DMS53 treated with DMSO at 0.1 percent for 48 hours (cell line): Measurements from ENCODE around the gene XPR1.
"Not testable (repeated sequence)": the region's sequence is repeated elsewhere in the genome, so short reads cannot be mapped to it uniquely, and the experiment has no call there.

Source experiments
- DNase-seq: peaks from one replicate; lab custom pipeline; 2025; ENCODE audit not compliant: unreplicated experiment; lab: John Stamatoyannopoulos, UW

Gene XPR1

DNA sequence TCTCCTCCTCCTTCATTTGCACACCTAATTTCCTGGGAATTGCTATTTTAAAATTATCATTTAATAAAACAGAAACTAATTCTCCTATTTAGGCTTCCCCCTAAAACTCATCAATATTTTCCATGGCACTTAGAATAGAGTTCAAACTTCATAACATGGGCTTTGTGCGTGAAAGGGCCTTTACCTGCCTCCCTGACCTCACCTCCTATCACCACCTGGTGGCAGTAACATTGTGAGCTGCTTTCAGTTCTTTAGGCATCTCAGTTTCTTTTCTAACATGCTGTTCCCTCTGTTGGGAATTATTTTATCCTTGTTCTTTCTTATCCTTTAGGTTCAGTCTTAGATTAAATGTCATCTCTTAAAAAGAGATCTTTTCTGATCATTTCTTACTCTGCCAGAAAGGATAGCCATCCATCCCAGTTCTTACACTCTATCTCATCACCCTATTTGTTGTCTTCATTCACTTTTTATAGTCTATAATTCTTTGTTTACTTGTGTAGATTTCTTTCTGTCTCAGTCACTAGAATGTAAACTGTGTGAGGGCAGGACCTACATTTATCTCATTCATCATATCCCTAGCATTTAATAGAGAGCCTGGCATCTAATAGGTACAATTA lies 147.1 kb downstream of the XPR1 start:
- DNase-seq, result peak; percentile 51

DNA sequence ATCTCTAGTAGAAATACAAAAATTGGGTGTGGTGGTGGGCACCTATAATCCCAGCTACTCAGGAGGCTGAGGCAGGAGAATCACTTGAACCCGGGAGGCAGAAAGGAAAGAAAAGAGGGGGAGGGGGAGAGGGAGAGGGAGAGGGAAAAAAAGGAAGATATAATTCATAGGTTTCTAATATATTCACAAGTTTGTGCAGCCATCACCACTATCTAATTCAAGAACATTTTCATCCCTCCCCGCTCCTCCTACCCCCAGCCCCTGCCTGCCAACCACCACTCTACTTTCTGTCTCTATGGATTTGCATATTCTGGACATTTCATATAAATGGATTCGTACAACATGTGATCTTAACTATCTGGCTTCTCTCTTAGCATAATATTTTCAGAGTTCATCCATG lies 147.8 kb downstream of the XPR1 start:
- no peak for DNase-seq

DNA sequence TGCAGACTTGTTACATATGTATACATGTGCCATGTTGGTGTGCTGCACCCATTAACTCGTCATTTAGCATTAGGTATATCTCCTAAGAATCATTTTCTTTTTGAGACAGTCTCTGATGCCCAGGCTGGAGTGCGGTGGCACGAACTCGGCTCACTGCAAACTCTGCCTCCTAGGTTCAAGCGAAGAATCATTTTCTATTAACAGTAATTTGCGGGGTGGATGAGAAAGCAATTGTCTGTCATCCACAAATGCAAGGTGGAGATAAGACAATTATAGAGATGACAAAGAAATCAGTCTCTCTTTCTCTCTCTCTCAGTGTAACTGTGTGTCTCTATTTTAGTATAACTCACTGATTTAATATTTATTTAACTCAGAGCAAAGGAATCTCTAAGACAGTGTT lies 149.9 kb downstream of the XPR1 start:
- no peak for DNase-seq

DNA sequence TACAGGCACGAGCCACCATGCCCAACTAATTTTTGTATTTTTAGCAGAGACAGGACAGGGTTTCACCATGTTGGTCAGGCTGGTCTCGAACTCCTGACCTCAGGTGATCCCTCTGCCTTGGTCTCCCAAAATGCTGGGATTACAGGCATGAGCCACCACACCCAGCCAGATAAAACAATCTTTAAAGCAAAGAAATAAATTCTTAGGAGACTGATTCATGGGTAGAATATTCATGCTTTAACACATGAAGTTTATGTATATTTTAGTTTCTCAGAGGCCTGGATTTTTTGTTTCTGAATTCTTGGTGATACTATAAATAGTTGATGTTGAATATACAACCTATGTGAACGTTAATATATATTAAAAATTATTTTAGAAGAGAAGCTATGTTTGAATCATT lies 153.5 kb downstream of the XPR1 start:
- no peak for DNase-seq

DNA sequence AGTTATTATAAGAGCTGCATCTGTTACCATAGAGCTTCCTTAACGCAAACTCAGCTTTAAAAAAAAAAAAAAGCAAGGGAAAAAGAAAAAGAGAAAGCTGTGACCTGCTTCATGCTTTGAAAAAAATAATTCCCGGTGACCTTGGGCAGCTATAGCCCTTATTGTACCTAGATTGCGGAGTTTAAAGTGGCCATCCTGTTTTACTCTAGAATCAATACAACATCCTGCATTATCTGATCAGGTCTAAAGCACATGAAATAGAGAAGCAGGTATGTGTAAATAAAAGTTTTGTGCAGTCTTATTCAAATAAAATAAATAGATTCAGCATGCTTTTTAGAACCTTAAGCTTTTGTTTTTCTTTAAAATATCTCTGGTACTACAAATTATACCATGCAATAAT lies 154.1 kb downstream of the XPR1 start:
- DNase-seq, result no peak

DNA sequence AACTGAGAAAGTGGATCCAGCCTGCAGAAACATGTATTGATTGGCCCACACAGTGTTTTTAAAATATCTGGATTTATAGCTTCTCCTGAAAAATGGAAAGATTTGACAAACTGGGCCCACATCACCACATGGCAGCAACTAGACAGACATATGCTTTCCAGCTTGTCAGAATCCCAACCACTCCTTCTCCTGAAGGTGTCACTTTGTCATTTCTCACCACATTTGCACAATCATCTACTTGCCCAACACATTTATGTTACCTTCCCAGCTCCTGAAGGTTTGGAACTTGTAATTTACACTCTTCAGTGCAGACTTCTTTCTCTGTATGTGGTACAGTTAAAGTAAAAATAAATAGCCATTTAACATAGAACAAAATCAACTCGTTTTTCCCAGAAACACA lies 154.8 kb downstream of the XPR1 start:
- DNase-seq, result no peak

DNA sequence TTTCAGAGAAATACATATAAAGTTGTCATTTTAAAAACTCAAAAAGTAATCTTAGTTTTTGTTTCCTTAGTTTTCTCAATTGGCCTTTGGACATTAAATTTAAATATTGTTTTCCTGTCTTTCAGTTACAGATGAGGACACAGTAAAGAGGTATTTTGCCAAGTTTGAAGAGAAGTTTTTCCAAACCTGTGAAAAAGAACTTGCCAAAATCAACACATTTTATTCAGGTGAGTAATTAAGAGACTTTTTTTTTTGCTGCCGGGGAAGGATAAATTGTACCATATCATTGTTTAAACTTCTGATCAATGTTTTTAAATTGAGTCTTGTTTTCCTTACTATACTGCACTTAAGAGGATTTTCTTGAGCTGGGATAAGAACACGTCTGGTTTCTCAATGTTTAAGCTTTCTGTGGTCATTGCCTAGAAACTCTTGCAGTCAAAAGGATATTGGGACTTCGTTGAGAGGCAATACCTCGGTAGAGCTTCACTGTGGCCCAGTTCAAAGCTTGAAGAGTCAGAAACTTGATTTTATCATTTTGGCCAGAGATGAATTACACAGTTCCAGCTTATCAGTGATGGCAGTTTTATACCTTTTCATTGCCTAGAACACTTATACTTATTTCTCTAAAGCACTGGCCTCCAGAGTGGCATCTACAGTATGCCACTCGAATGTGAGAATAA lies 155.9 kb downstream of the XPR1 start:
- DNase-seq, result no peak

DNA sequence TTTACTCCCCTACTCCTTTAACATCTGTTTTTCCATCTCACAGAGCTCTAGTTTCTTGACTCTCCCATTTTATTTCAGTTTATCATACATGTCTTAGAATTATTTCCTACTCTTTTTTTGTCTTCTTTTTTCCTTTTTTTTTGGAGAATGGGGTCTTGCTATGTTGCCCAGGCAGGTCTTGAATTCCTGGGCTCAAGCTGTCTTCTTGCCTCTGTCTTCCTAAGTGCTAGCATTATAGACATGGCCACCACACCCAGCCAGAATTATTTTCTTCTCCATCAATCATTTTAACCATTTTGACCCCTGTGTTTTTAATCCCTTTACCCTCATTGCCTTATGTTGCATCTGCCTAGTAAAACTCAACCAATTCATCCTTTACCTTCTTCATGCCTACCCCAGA lies 157.6 kb downstream of the XPR1 start:
- no peak for DNase-seq

DNA sequence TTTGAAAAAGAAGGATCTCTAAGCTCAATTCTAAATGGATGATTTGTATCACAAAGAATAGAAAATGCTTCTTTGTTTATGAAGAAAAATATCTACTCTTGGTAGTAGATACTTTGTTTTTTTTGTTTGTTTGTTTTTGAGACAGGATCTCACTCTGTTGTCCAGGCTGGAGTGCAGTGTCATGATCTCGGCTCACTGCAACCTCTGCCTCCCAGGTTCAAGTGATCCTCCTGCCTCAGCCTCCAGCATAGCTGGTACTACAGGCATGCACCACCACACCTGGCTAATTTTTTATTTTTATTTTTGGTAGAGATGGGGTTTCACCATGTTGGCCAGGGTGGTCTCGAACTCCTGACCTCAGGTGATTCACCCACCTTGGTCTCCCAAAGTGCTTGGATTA lies 159.3 kb downstream of the XPR1 start:
- DNase-seq, result not testable (repeated sequence)

DNA sequence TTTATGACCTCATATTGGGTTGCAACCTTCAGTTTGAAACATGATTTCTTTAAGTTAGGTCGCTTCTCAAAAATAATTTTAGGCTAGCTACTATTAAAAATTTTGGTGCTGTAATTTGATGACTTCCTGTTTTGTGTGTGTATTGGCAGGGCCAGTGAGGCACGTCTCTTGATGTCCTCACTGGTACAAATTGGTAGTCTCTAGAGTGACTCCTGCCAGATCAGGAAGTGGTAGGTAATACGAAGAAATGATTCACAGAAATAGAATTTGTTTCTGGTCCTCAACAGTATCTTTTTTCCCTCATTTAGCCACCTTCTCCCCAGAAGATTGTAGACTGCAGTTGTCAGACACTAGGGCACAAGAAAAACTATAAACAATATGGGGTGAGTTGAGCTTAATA lies 160.0 kb downstream of the XPR1 start:
- DNase-seq, result no peak

DNA sequence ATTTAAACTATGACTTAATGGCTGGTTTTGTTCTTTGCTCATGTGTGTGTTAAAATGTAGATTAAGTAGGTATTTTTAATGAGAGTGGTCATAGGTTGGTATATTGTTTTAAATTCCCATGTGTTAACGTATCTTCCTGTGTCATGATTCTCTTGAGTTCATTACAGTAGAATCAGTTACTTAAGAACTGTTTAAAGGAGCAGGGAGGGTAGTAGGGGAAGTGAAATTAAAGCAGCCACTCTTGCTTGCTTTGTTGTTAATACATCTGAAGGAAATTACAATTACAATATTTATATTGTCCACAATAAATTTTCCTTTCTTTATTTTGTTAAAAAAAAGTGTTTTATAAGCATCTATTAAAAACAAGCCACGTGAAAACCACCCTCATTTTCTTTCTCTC lies 161.6 kb downstream of the XPR1 start:
- no peak for DNase-seq

DNA sequence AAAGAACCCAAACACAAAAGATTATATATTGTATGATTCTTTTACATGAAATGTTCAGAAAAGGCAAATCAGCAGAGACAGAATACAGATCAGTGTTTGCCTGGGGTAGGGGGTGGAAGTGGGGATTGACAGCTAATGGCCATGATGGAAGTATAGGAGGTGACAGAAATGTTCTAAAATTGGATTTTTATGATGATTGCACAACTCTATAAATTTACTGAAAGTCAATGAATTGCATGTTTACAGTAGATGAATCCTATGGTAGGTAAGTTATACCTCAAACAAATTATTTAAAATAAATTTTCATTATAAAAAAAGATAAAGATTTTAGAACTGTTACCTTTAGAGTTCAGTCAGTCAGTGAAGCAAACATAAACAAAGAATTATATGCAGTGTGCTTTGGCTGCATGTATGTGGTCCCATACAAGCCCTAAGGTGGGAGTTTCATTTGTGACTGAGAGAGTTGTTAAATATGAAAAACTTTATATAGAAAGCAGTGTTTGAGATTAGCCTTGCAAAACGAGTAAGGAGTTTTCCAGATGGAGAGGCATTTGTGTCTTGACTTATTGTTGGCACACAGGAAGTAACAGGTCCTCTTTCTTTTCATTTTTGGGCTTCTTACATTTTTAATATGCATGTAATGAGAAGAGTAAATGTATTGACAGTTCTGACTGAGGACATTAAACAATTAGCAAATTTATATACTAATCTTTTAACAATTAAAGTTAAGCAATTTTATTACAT lies 165.2 kb downstream of the XPR1 start:
- DNase-seq, result no peak

DNA sequence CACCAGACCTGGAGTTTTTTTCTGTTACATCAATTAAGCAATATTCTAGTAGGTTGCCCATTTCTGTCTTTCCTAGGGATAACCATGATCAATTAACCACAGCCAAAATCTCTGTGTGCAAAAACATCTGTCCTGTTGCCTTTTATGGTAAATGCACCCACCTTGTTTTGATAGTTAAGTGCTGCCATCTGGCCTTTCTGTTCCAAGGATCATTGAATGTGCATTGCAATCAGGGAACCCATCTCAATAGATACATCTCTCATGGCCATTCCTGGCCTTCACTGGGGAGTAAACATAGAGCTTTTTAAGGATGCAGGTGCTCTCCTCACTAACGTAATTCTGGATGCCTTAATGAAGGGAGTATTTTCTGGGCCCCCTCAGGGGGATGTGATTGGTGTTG lies 169.1 kb downstream of the XPR1 start:
- no peak for DNase-seq

DNA sequence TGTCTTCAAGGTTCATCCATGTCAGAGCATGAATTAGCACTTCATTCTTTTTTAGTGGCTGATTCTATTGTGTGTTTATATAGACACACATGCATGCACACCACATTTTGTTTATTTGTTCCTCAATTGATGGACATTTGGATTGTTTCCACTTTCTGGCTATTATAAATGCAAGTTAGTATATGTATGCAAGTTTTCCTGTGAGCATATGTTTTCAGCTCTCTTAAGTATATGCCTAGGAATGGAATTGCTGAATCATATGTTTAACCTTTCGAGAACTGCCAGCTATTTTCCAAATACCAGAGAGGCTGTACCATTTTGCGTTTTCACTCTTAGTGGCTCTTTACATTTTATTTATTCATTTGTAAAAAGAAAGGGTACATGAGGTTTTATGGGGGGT lies 171.0 kb downstream of the XPR1 start:
- no peak for DNase-seq

DNA sequence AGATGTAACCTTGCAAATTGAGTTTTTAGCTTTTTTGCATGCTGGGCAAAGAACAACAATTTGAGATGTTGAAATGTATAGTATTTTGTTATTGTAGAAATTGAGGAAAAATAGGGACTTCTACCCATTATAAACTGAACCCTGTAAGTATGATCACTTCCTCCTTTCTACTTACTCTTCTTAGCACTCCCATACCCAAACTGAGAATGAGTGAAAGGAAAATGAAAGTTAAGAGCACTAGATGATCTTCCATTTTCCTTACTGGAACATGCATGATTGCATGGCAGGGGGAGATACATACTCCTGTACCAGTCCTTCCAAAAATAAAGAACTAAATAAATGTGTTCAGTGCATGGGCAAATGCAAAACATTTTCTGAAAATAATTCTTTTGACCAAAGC lies 173.5 kb downstream of the XPR1 start:
- DNase-seq, result no peak

DNA sequence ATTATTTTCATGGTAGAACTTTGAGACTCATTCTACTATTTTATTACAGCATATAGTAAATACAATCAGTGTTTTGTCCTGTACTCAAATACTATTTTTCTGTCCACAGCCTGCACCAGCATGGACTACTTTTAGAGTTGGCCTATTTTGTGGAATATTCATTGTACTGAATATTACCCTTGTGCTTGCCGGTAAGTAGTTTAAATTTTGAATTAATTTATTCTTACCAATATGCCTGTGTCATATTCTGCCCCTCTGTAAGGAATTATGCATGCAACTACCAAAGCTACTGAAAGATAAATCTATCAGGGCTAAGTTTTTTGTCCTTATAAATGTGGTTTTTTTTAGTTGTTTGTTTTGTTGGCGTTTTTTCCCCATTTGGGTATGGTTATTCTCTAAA lies 179.5 kb downstream of the XPR1 start:
- no peak for DNase-seq

DNA sequence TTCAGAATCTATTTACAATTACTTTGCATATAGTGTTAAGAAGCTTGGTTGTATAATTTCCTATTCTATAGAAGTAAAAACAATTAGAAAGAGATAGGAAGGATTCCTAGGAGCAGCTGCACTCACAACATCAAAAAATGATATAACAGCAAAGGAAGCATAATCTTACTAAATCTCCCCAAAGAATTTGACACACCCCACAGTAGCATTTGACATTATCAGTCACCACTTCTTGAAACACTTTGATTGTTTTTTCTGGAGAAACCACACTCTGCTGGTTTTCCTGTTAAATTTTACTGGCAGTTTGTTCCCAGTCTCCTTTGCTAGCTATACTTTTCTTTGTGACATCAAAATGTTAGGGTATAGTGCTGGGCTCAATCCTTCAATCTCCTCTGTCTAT lies 180.1 kb downstream of the XPR1 start:
- DNase-seq, result no peak

DNA sequence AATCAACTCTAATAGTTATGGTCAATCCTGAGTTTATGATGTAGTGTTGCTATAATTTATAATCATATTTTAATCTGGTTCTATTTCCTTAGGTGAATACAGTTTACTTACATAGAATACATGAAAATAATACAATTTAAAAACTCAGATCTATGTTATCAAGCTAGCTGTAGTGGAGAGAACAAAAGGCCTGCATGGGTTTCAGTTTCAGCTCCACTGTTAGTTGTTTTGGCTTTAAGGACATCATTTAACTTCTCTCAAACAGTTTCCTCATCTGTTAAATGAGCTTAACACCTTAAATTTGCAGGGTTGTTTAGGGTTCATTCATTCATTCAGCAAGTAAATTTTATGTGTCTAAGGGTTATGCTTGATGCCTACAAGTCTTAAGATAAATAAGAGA lies 182.4 kb downstream of the XPR1 start:
- no peak for DNase-seq

DNA sequence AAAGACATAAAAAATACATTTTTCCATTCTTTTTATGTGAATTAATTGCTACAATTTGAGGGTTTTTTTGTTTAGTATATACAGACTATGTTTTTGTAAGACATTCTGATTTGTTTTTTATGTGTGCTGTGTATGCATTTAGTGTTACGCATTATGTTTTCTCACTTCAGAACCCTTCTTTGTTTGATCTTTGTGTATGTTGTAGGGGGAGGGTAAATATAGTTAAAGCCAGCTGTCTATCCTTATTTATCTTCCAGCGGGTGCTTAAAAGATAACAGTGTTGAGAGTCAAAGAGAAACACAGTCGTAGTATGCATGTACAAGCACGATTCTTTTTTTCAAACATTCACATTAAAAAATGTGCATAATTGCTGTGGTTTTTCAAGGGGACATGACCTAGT lies 183.4 kb downstream of the XPR1 start:
- peak; percentile 85 for DNase-seq

DNA sequence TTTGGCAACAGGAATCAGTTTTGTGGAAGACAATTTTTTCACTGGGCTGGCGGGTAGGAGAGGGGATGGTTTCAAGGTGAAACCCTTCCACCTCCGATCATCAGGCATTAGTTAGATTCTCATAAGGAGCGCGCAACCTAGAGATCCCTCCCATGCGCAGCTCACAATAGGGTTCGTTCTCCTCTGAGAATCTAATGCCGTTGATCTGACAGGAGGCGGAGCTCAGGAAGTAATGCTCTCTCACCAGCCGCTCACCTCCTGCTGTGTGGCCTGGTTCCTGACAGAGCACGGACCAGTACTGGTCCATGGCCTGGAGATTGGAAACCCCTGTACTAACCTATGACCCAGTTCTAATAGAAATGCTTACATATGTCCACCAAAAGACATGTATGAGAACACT lies 184.3 kb downstream of the XPR1 start:
- DNase-seq, result peak; percentile 49

DNA sequence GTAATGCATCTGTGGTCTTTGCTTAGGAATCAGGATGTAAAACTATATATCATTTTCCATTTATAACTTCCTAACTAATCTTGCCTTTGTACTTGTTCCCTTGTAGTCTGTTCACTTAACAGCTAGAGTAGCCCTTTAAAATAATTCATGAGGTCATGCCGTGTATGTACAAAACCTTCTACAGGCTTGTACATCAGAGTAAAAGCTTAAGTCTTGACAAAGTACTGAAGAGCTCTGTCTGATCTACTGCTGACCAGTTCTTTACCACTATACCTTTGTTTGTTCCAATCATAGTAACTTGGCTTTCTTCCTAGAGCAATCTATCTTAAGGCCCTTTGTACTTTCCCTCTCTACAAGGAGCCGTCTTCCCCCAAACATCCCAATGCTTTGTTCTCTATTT lies 190.1 kb downstream of the XPR1 start:
- DNase-seq, result no peak

DNA sequence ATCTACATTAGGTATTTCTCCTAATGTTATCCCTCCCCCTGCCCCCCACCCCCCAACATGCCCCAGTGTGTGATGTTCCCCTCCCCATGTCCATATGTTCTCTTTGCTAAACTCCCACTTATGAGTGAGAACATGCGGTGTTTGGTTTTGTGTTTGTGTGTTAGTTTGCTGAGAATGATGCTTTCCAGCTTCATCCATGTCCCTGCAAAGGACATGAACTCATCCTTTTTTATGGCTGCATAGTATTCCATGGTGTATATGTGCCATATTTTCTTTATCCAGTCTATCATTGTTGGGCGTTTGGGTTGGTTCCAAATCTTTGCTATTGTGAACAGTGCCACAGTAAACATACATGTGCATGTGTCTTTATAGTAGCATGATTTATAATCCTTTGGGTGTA lies 199.7 kb downstream of the XPR1 start:
- not testable (repeated sequence) for DNase-seq
